HepG2 (cell line): ENCODE measurements around the gene NSMCE1. TPM values are rescaled to one million over a fixed set of nuclear protein-coding genes. Genes with fewer than 3 reads are reported as not detected.

Experiments
- ATAC-seq: fragments of 200-7000 bp; cut with Tn5 transposase; 3 replicates; pipeline ENCODE4 v1.9.1; 2020; ENCODE audit warnings: mild to moderate bottlenecking, moderate library complexity
- BruUV-seq: library from RNA; stranded (reverse); fragments of 400-500 nt; replicated peaks from 2 replicates; lab custom pipeline; 2021; lab: Mats Ljungman, UMichigan
- CTCF ChIA-PET: fragments of 300-600 bp; formaldehyde crosslinking; extraction: SDS; loops from one replicate; lab custom pipeline; 2021; ENCODE audit warnings: low total read pairs, inconsistent platforms, low intra/inter-chr PET ratio; lab: Yijun Ruan, JAX
- POLR2A ChIA-PET: fragments of 350-600 bp; sonication (Branson Sonifier 250); formaldehyde crosslinking; loops from one replicate; lab custom pipeline; 2020; ENCODE audit warnings: antibody characterized with exemption, inconsistent platforms; lab: Yijun Ruan, JAX
- DNase-seq: peaks from one replicate; pipeline ENCODE4 v3.0.0-alpha.2; 2015; ENCODE audit warnings: low spot score
- FAIRE-seq: peaks from 3 replicates; lab custom pipeline; 2011; peaks lifted over from hg19 to GRCh38; lab: Jason Lieb, UNC
- H2AFZ ChIP-seq: one replicate; pipeline ENCODE4 v1.6.1; 2011; ENCODE audit warnings: low read length, inconsistent platforms
- H3K27ac ChIP-seq: fragments of 300-600 bp; 3 replicates; pipeline ENCODE4 v1.8.0; 2011; ENCODE audit warnings: mixed run types, mild to moderate bottlenecking, mixed read lengths, low read length, inconsistent platforms; ENCODE audit not compliant: insufficient read depth; ENCODE audit errors: extremely low read length
- H3K27me3 ChIP-seq, 2 experiments: fragments of 200-600 bp in 1 of 2; 2 replicates in 1 of 2; 3 replicates in 1 of 2; pipeline versions ENCODE4 v1.6.0 to v1.8.0; 2011; ENCODE audit warnings: low read length in 2 of 2, mild to moderate bottlenecking in 2 of 2, moderate library complexity in 2 of 2, inconsistent platforms in 1 of 2; ENCODE audit not compliant: insufficient read depth in 2 of 2, control insufficient read depth in 1 of 2
- H3K36me3 ChIP-seq, 2 experiments: fragments of 200-600 bp in 1 of 2; replicated peaks in 1 of 2; 2 replicates in 1 of 2; 3 replicates in 1 of 2; pipeline versions ENCODE4 v1.5.1 to v1.8.0; 2011; ENCODE audit warnings: low read length in 2 of 2, inconsistent platforms in 1 of 2; ENCODE audit not compliant: insufficient read depth in 2 of 2, control insufficient read depth in 1 of 2
- H3K4me1 ChIP-seq: 2 replicates; pipeline ENCODE4 v1.5.1; 2012; ENCODE audit warnings: low read length, inconsistent platforms; ENCODE audit not compliant: insufficient read depth
- H3K4me2 ChIP-seq: 2 replicates; pipeline ENCODE4 v1.6.0; 2011; ENCODE audit warnings: low read depth, low read length, inconsistent platforms
- H3K4me3 ChIP-seq, 3 experiments: fragments of 200-600 bp in 1 of 3; sonication (generic), shearing (Covaris generic) in 1 of 3; replicated peaks in 1 of 3; 2 replicates each; pipeline ENCODE4 v1.5.1; 2011 to 2016; ENCODE audit warnings: low read length in 3 of 3, inconsistent platforms in 2 of 3, low read depth in 2 of 3, mild to moderate bottlenecking in 2 of 3, control low read depth in 1 of 3, mixed read lengths in 1 of 3; ENCODE audit not compliant: insufficient read depth in 1 of 3
- H3K79me2 ChIP-seq: one replicate; pipeline ENCODE4 v1.6.1; 2011; ENCODE audit warnings: low read length, inconsistent platforms; ENCODE audit not compliant: insufficient read depth
- H3K9ac ChIP-seq: 2 replicates; pipeline ENCODE4 v1.6.0; 2011; ENCODE audit warnings: mild to moderate bottlenecking, low read depth, low read length, inconsistent platforms; ENCODE audit not compliant: insufficient read depth
- H3K9me3 ChIP-seq: 2 replicates; pipeline ENCODE4 v1.5.1; 2012; ENCODE audit warnings: mild to moderate bottlenecking, low read length
- H4K20me1 ChIP-seq: 2 replicates; pipeline ENCODE4 v1.6.0; 2011; ENCODE audit warnings: inconsistent platforms, mild to moderate bottlenecking, low read length, moderate library complexity; ENCODE audit not compliant: insufficient read depth
- ARID2 ChIP-seq: sonication (generic); formaldehyde crosslinking; IDR thresholded peaks from 2 replicates; pipeline ENCODE4 v1.8.1; 2022; ENCODE audit warnings: mild to moderate bottlenecking, missing genetic modification reagents, borderline replicate concordance
- CREBL2 ChIP-seq: sonication (generic); formaldehyde crosslinking; IDR thresholded peaks from 2 replicates; pipeline ENCODE4 v1.8.1; 2023; ENCODE audit warnings: missing genetic modification reagents, mild to moderate bottlenecking, borderline replicate concordance
- HHEX ChIP-seq: IDR thresholded peaks from 2 replicates; pipeline ENCODE4 v1.6.1; 2016; ENCODE audit warnings: control low read depth
- HMG20B ChIP-seq: conservative IDR thresholded peaks from 2 replicates; pipeline ENCODE4 v1.6.1; 2016; ENCODE audit warnings: missing genetic modification reagents, missing compliant biosample characterization
- KDM1A ChIP-seq: IDR thresholded peaks from 2 replicates; pipeline ENCODE4 v1.6.1; 2016; ENCODE audit warnings: missing compliant biosample characterization
- MAX ChIP-seq: IDR thresholded peaks from 2 replicates; pipeline ENCODE4 v1.6.1; 2012; ENCODE audit warnings: inconsistent platforms
- PHB2 ChIP-seq: fragments of 450-650 bp; IDR thresholded peaks from 2 replicates; pipeline ENCODE4 v1.6.1; 2018; ENCODE audit not compliant: partially characterized antibody
- PITX1 ChIP-seq: sonication (generic); formaldehyde crosslinking; IDR thresholded peaks from 2 replicates; pipeline ENCODE4 v1.5.1; 2020; ENCODE audit warnings: mild to moderate bottlenecking, missing genetic modification reagents
- RFX3 ChIP-seq: IDR thresholded peaks from 2 replicates; pipeline ENCODE4 v1.6.1; 2016; ENCODE audit warnings: missing biosample characterization, missing genetic modification reagents
- RNF2 ChIP-seq: fragments of 450-650 bp; conservative IDR thresholded peaks from 2 replicates; pipeline ENCODE4 v1.6.1; 2016; ENCODE audit warnings: low read depth
- RORA ChIP-seq: sonication (generic); formaldehyde crosslinking; IDR thresholded peaks from 2 replicates; pipeline ENCODE4 v1.5.0; 2020; ENCODE audit warnings: mild to moderate bottlenecking, missing genetic modification reagents, moderate library complexity
- SATB2 ChIP-seq: sonication (generic); formaldehyde crosslinking; IDR thresholded peaks from 2 replicates; pipeline ENCODE4 v1.5.0; 2020; ENCODE audit warnings: missing genetic modification reagents
- TFE3 ChIP-seq: IDR thresholded peaks from 2 replicates; pipeline ENCODE4 v1.6.1; 2016
- TRIM24 ChIP-seq: sonication (generic); formaldehyde crosslinking; IDR thresholded peaks from 2 replicates; pipeline ENCODE4 v1.8.0; 2022; ENCODE audit warnings: mild to moderate bottlenecking, missing genetic modification reagents
- ZBTB7B ChIP-seq: sonication (generic); formaldehyde crosslinking; IDR thresholded peaks from 2 replicates; pipeline ENCODE4 v1.4.0; 2020; ENCODE audit warnings: missing genetic modification reagents
- ZC3H4 ChIP-seq: sonication (generic); formaldehyde crosslinking; IDR thresholded peaks from 2 replicates; pipeline ENCODE4 v1.4.0; 2020; ENCODE audit warnings: missing genetic modification reagents, borderline replicate concordance
- ZFP91 ChIP-seq: sonication (generic); formaldehyde crosslinking; IDR thresholded peaks from 2 replicates; pipeline ENCODE4 v1.9.0; 2022; ENCODE audit warnings: missing genetic modification reagents, mild to moderate bottlenecking, borderline replicate concordance
- ZKSCAN5 ChIP-seq: sonication (generic); formaldehyde crosslinking; IDR thresholded peaks from 2 replicates; pipeline ENCODE4 v1.5.1; 2020; ENCODE audit warnings: mild to moderate bottlenecking, missing genetic modification reagents
- ZNF543 ChIP-seq: sonication (generic); formaldehyde crosslinking; IDR thresholded peaks from 2 replicates; pipeline ENCODE4 v1.4.0; 2020; ENCODE audit warnings: mild to moderate bottlenecking, missing genetic modification reagents
- ZNF784 ChIP-seq: sonication (generic); formaldehyde crosslinking; IDR thresholded peaks from 2 replicates; pipeline ENCODE4 v1.5.1; 2020; ENCODE audit warnings: missing genetic modification reagents, mild to moderate bottlenecking, borderline replicate concordance
- WGBS: methylation state at CpG from one replicate; pipeline ENCODE4 v1.1.6; 2017; ENCODE audit warnings: low lambda C conversion rate; 5-methylcytosine and 5-hydroxymethylcytosine counted together
- in situ Hi-C: cut with HindIII; loops from 2 replicates; pipeline ENCODE4 v1.10.0; 2017; ENCODE audit warnings: low pct_unique_long_range_greater_than_20kb; ENCODE audit not compliant: extremely low pct_ligation_motif_present
- intact Hi-C: fragments of 100-400 bp; cut with micrococcal nuclease; formaldehyde crosslinking; loops from one replicate; pipeline ENCODE4 v1.10.0; 2022; ENCODE audit not compliant: unreplicated experiment
- polyA plus RNA-seq, 8 experiments: library from polyadenylated mRNA; depleted of rRNA in 3 of 8; stranded (reverse) in 7 of 8; unstranded in 1 of 8; fragments of >200 nt; fragmentation: Illumina TruSeq in 4 of 8; extraction: Trizol in 4 of 8; gene quantifications; 2 replicates each; pipeline versions ENCODE4 v1.2.1 to v1.2.3, GENCODE V29; 2011 to 2016; ENCODE audit warnings: low read depth in 4 of 8, missing spikeins in 1 of 8, mixed read lengths in 1 of 8; ENCODE audit not compliant: insufficient read depth in 1 of 8
- total RNA-seq, 5 experiments: library from RNA; depleted of rRNA; stranded (reverse); fragments of >200 nt; fragmentation: Illumina TruSeq; extraction: Trizol; gene quantifications; 2 replicates each; pipeline ENCODE4 v1.2.3, GENCODE V29; 2016; ENCODE audit warnings: low read depth in 1 of 5

Gene NSMCE1
- total and polyA plus RNA-seq, 2 of the 13 experiments (the other 11 are each of a cell fraction or from before 2014, with no cell fraction given): 42.7 to 52.9 TPM

- no peak for TF ChIP-seq ZNF784
- no peak for TF ChIP-seq ARID2 (CRISPR knock-in tag)
These were observed 52.9 kb downstream of the NSMCE1 start (continued) for GRCh38 chr16:27215660-27216059.

- intact Hi-C loops: no loop called here
- H3K36me3 ChIP-seq: peaks cover 5 to 8% of the 10 kb centered on the region in 2 experiments; a peak in 4 of 5 replicates
- H3K9ac ChIP-seq: peak overlapping the region; percentile 12
- TSS peak; percentile 54 for BruUV-seq
- H2AFZ ChIP-seq: no peak overlapping the region
- peak; percentile 70 for DNase-seq
- 52% methylated on average over 19 of the region's 19 CpGs for WGBS
- FAIRE-seq: peak; percentile 95
- H3K4me2 ChIP-seq: peak overlapping the region; percentile 57
- peak overlapping the region; percentile 56 for H3K27ac ChIP-seq
- H3K4me1 ChIP-seq: peaks cover 19% of the 10 kb centered on the region
- in situ Hi-C loops: no loop called here
- H3K27me3 ChIP-seq: no peaks in the 10 kb centered on the region
- peak; percentile 92 for ATAC-seq
- H3K79me2 ChIP-seq: no peaks in the 10 kb centered on the region
- peak overlapping the region in 1 of 3 experiments; percentile 19; a peak in 1 of 6 replicates for H3K4me3 ChIP-seq
- CTCF ChIA-PET: no interaction called here
- no peaks in the 10 kb centered on the region for H3K9me3 ChIP-seq
- POLR2A ChIA-PET: interaction anchor here (0.8 to 1.7 kb wide), 3 partner anchors 10 to 55 kb away, joined by 3 to 24 read pairs (median 7); partner anchors contain the start of genes KDM8 and NSMCE1
- no peaks in the 10 kb centered on the region for H4K20me1 ChIP-seq
- TF ChIP-seq HMG20B (CRISPR knock-in tag) (no peak), HHEX (CRISPR knock-in tag) (no peak; the same call in 1 of the 2 replicates), TRIM24 (no peak), CREBL2 (CRISPR knock-in tag) (no peak), TFE3 (CRISPR knock-in tag) (no peak), ZNF543 (CRISPR knock-in tag) (0 out of 2 replicates have a peak, but pooled peaks have one; percentile 55), KDM1A (CRISPR knock-in tag) (no peak), RNF2 (no peak), RFX3 (CRISPR knock-in tag) (no peak), ZKSCAN5 (CRISPR knock-in tag) (no peak), SATB2 (CRISPR knock-in tag) (no peak), ZC3H4 (CRISPR knock-in tag) (no peak), MAX (peak; percentile 83), ZBTB7B (peak; percentile 52; the same call in 1 of the 2 replicates), RORA (CRISPR knock-in tag) (no peak), ZFP91 (CRISPR knock-in tag) (peak; percentile 67), PHB2 (no peak), PITX1 (CRISPR knock-in tag) (no peak)
These were observed 54.2 kb downstream of the NSMCE1 start for GRCh38 chr16:27214084-27214961.
